CD4-positive, alpha-beta T cell treated with Interleukin-1 beta for 1 hour (primary cell): ENCODE data around the gene MCM8.
A peak's percentile ranks its signal among the peaks of the same experiment; 100 is the strongest.
"Not testable (repeated sequence)": the region's sequence is repeated elsewhere in the genome, so short reads cannot be mapped to it uniquely, and the experiment has no call there.

Source experiments
- DNase-seq, 2 donors: peaks; one replicate each; pipeline ENCODE4 v3.0.0-alpha.2; 2020 to 2022

The MCM8 gene

GRCh38 chr20:6007094-6007528 is 56.7 kb downstream of the MCM8 start:
- no peak for DNase-seq

- DNase-seq, result no peak
Measured at GRCh38 chr20:6007529-6008103, 57.2 kb downstream of the MCM8 start.

GRCh38 chr20:6008254-6008653 is 57.8 kb downstream of the MCM8 start:
- peak in 1 of 2 donors; percentile 33 for DNase-seq

GRCh38 chr20:6012179-6012578 is 61.7 kb downstream of the MCM8 start:
- DNase-seq, result no peak

- DNase-seq, result no peak
Measured at GRCh38 chr20:6014017-6014416, 63.6 kb downstream of the MCM8 start.

GRCh38 chr20:6014957-6015356 is 64.5 kb downstream of the MCM8 start:
- DNase-seq, result no peak

GRCh38 chr20:6017467-6017866 is 67.0 kb downstream of the MCM8 start:
- DNase-seq, result no peak

GRCh38 chr20:6017880-6018279 is 67.4 kb downstream of the MCM8 start:
- DNase-seq, result no peak

GRCh38 chr20:6024768-6025167 is 74.3 kb downstream of the MCM8 start:
- no peak for DNase-seq

- no peak for DNase-seq
Measured at GRCh38 chr20:6026051-6026450, 75.6 kb downstream of the MCM8 start.

- DNase-seq, result no peak
Measured at GRCh38 chr20:6028818-6029217, 78.4 kb downstream of the MCM8 start.

GRCh38 chr20:6029538-6029937 is 79.1 kb downstream of the MCM8 start:
- DNase-seq, result no peak

- DNase-seq, result no peak
Measured at GRCh38 chr20:6030453-6031080, 80.1 kb downstream of the MCM8 start.

GRCh38 chr20:6032907-6033306 is 82.5 kb downstream of the MCM8 start:
- not testable (repeated sequence) for DNase-seq

GRCh38 chr20:6034134-6034969 is 83.9 kb downstream of the MCM8 start:
- no peak for DNase-seq

GRCh38 chr20:6036213-6036612 is 85.8 kb downstream of the MCM8 start:
- DNase-seq, result no peak

GRCh38 chr20:6037082-6037481 is 86.6 kb downstream of the MCM8 start:
- no peak for DNase-seq

GRCh38 chr20:6038256-6038655 is 87.8 kb downstream of the MCM8 start:
- no peak for DNase-seq

- DNase-seq, result no peak
Measured at GRCh38 chr20:6039766-6040165, 89.3 kb downstream of the MCM8 start.

GRCh38 chr20:6040540-6040939 is 90.1 kb downstream of the MCM8 start:
- no peak for DNase-seq

- no peak for DNase-seq
Measured at GRCh38 chr20:6040958-6041807, 90.7 kb downstream of the MCM8 start.

- DNase-seq, result no peak
Measured at GRCh38 chr20:6041808-6042265, 91.4 kb downstream of the MCM8 start.

- DNase-seq, result no peak
Measured at GRCh38 chr20:6044115-6044514, 93.7 kb downstream of the MCM8 start.
